A673 (cell line): Measurements from ENCODE around the gene COL4A6. TPM values are rescaled to one million over a fixed set of nuclear protein-coding genes. Genes with fewer than 3 reads are reported as not detected.

ENCODE experiments used
- BruUV-seq: library from RNA; stranded (reverse); fragments of 400-500 nt; replicated peaks from 2 replicates; lab custom pipeline; 2021; lab: Mats Ljungman, UMichigan
- CTCF ChIA-PET: fragments of 300-600 bp; sonication (Branson Sonifier 250); formaldehyde crosslinking; loops from one replicate; lab custom pipeline; 2022; ENCODE audit warnings: antibody characterized with exemption; lab: Charles Lee
- POLR2A ChIA-PET: fragments of 300-600 bp; sonication (Branson Sonifier 250); formaldehyde crosslinking; loops from one replicate; lab custom pipeline; 2022; ENCODE audit warnings: antibody characterized with exemption; ENCODE audit not compliant: low non-redundant PET; lab: Charles Lee
- DNase-seq: peaks from one replicate; pipeline ENCODE4 v3.0.0-alpha.2; 2015; ENCODE audit warnings: low spot score
- H3K27ac ChIP-seq: fragments of 200-600 bp; sonication (generic); 2 replicates; pipeline ENCODE4 v1.5.1; 2016; ENCODE audit warnings: mixed run types, low read depth, mild to moderate bottlenecking, mixed read lengths, antibody characterized with exemption, low read length; ENCODE audit not compliant: poor library complexity, severe bottlenecking
- H3K27me3 ChIP-seq: fragments of 200-600 bp; sonication (generic); replicated peaks from 2 replicates; pipeline ENCODE4 v1.6.1; 2017; ENCODE audit warnings: mixed run types, low read depth, mild to moderate bottlenecking, mixed read lengths, antibody characterized with exemption, low read length; ENCODE audit not compliant: insufficient read depth, poor library complexity
- H3K36me3 ChIP-seq: fragments of 200-600 bp; sonication (generic); 2 replicates; pipeline ENCODE4 v1.6.1; 2016; ENCODE audit warnings: mixed run types, mild to moderate bottlenecking, mixed read lengths, antibody characterized with exemption, low read length; ENCODE audit not compliant: insufficient read depth, poor library complexity, severe bottlenecking
- H3K4me1 ChIP-seq: fragments of 200-600 bp; sonication (generic); 2 replicates; pipeline ENCODE4 v1.6.1; 2017; ENCODE audit warnings: mixed run types, mild to moderate bottlenecking, mixed read lengths, antibody characterized with exemption, low read length; ENCODE audit not compliant: insufficient read depth, poor library complexity, severe bottlenecking
- H3K4me3 ChIP-seq: fragments of 200-600 bp; sonication (generic); 2 replicates; pipeline ENCODE4 v1.5.1; 2016; ENCODE audit warnings: low read depth, mixed run types, mild to moderate bottlenecking, mixed read lengths, low read length; ENCODE audit not compliant: poor library complexity, severe bottlenecking
- H3K9me3 ChIP-seq: fragments of 200-600 bp; sonication (generic); 2 replicates; pipeline ENCODE4 v1.6.1; 2016; ENCODE audit warnings: mixed run types, low read depth, mild to moderate bottlenecking, mixed read lengths, antibody characterized with exemption, low read length; ENCODE audit not compliant: poor library complexity, severe bottlenecking
- EZH2 ChIP-seq: fragments of 200-600 bp; sonication (generic); IDR thresholded peaks from 2 replicates; pipeline ENCODE4 v1.6.1; 2017; ENCODE audit warnings: borderline replicate concordance, low read depth, mild to moderate bottlenecking, mixed read lengths, antibody characterized with exemption, low read length; ENCODE audit not compliant: poor library complexity, severe bottlenecking
- intact Hi-C: fragments of 100-400 bp; cut with micrococcal nuclease; formaldehyde crosslinking; loops from one replicate; pipeline ENCODE4 v1.10.0; 2022; ENCODE audit not compliant: unreplicated experiment
- total RNA-seq: library from RNA; stranded (reverse); gene quantifications from 2 replicates; pipeline ENCODE4 v1.2.3, GENCODE V29; 2021
- TF ChIP-seq, protein P1 (sequence below): fragments of 300-800, 200-600 bp; sonication (generic); conservative IDR thresholded peaks from 2 replicates; pipeline ENCODE4 v1.5.1; 2017; ENCODE audit warnings: low read depth, mild to moderate bottlenecking, antibody characterized with exemption, low read length, moderate library complexity, mixed read lengths

COL4A6 gene
- total RNA-seq, 1 experiment from 2014 or later = not detected

DNA sequence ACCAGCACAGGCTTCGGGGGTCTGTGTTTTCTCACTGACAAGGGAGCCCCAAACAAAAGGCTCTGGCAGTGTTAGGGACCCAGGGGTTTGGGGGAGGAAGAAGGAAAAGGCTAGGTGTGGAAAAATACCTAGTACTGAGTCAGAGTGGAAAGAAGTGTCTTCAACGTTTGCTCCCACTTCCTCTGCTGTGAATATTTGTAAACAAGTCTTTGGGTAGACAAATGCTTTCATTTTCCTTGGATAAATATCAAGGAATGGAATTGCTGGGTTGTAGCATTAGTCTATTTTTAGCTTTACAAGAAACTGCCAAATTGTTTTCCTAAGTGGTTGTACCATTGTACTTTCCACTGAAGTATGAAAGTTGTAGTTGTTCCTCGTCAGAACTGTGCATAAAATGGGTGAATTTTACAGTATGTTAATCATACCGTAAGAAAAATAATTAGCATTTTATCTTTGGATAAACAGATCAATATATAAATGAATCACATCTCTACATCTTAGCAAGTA lies 18.8 kb upstream of the COL4A6 start:
- no peaks in the 10 kb centered on the region for H3K36me3 ChIP-seq
- H3K27ac ChIP-seq = no peak overlapping the region
- ChIA-PET CTCF (no interaction called here), POLR2A (no interaction called here)
- no peak for DNase-seq
- no peak for TF ChIP-seq EZH2
- TF ChIP-seq, protein P1, sequence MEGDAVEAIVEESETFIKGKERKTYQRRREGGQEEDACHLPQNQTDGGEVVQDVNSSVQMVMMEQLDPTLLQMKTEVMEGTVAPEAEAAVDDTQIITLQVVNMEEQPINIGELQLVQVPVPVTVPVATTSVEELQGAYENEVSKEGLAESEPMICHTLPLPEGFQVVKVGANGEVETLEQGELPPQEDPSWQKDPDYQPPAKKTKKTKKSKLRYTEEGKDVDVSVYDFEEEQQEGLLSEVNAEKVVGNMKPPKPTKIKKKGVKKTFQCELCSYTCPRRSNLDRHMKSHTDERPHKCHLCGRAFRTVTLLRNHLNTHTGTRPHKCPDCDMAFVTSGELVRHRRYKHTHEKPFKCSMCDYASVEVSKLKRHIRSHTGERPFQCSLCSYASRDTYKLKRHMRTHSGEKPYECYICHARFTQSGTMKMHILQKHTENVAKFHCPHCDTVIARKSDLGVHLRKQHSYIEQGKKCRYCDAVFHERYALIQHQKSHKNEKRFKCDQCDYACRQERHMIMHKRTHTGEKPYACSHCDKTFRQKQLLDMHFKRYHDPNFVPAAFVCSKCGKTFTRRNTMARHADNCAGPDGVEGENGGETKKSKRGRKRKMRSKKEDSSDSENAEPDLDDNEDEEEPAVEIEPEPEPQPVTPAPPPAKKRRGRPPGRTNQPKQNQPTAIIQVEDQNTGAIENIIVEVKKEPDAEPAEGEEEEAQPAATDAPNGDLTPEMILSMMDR = no peak
- intact Hi-C loops = no loop called here
- no TSS peak for BruUV-seq
- H3K4me3 ChIP-seq = no peak overlapping the region
- H3K27me3 ChIP-seq = peaks cover 12% of the 10 kb centered on the region
- no peaks in the 10 kb centered on the region for H3K9me3 ChIP-seq
- H3K4me1 ChIP-seq = no peaks in the 10 kb centered on the region

DNA sequence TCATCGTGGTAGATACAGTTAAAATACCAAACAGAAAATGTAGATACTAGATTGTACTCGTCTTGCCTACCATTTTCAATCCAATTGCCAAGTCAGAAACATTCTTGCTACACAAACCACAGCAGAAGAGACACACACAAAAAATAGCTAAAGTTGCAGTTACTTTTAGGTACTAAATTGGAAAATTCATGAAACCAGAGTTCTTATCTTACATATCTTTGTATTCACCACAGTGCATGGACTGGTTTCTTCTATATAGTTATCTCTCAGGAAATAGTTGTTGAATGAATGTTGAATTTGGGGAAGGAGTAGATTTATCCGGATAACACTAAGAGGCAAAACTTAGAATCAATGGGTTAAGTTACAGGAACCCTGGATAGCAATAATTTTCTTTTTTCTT lies 15.6 kb upstream of the COL4A6 start:
- ChIA-PET POLR2A (no interaction called here), CTCF (no interaction called here)
- TF ChIP-seq, protein P1 = no peak
- TF ChIP-seq EZH2 = no peak
- Histone ChIP-seq H3K4me3 (no peak overlapping the region), H3K36me3 (no peaks in the 10 kb centered on the region), H3K9me3 (no peaks in the 10 kb centered on the region), H3K4me1 (no peaks in the 10 kb centered on the region), H3K27ac (no peak overlapping the region), H3K27me3 (peaks cover 6% of the 10 kb centered on the region)
- intact Hi-C loops = no loop called here
- no peak for DNase-seq
- no TSS peak for BruUV-seq

DNA sequence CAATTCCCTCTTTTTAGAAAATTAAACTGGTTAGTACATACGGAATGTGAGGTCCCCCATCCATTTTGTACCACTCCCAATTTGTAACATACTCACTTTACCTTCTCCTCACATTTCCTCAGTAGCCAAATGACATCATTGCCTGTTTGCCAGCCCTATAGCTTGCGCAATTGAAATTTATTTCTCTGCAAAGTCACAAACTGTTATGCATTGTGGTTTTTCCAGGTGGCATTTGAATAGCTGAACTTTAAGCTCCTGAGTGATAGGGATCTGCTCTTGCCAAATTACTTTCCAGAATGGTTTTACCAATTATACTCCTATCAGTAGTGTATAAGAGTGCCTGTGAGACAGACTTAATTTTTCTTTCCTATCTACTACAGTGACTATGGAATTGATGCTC lies 9.1 kb upstream of the COL4A6 start:
- no peaks in the 10 kb centered on the region for H3K36me3 ChIP-seq
- CTCF ChIA-PET = no interaction called here
- BruUV-seq = no TSS peak
- TF ChIP-seq EZH2 = no peak
- TF ChIP-seq, protein P1 = no peak
- DNase-seq = no peak
- no peaks in the 10 kb centered on the region for H3K27me3 ChIP-seq
- H3K4me3 ChIP-seq = no peak overlapping the region
- no peak overlapping the region for H3K27ac ChIP-seq
- H3K4me1 ChIP-seq = no peaks in the 10 kb centered on the region
- intact Hi-C loops = no loop called here
- POLR2A ChIA-PET = no interaction called here
- no peaks in the 10 kb centered on the region for H3K9me3 ChIP-seq
